Type B pancreatic cell (in vitro differentiated cells): ENCODE measurements around the gene CHN1. TPM values are rescaled to one million over a fixed set of nuclear protein-coding genes. Genes with fewer than 3 reads are reported as not detected.

Experiments
- DNase-seq: peaks from one replicate; pipeline ENCODE4 v3.0.0; 2021; ENCODE audit warnings: mixed read lengths; ENCODE audit not compliant: unreplicated experiment; ENCODE audit errors: extremely low spot score
- H3K27ac Mint-ChIP-seq: 2 replicates; pipeline ENCODE4 v1.8.0; 2021; ENCODE audit warnings: mild to moderate bottlenecking, mixed read lengths
- H3K27me3 Mint-ChIP-seq: 2 replicates; pipeline ENCODE4 v1.8.0; 2021; ENCODE audit warnings: mixed read lengths
- H3K36me3 Mint-ChIP-seq: 2 replicates; pipeline ENCODE4 v1.8.0; 2021; ENCODE audit warnings: mixed read lengths
- H3K4me1 Mint-ChIP-seq: one replicate; pipeline ENCODE4 v1.8.0; 2021; ENCODE audit warnings: mixed read lengths; ENCODE audit not compliant: unreplicated experiment
- H3K4me3 Mint-ChIP-seq: 2 replicates; pipeline ENCODE4 v1.8.0; 2021; ENCODE audit warnings: mild to moderate bottlenecking, mixed read lengths
- H3K9me3 Mint-ChIP-seq: 2 replicates; pipeline ENCODE4 v1.8.0; 2021; ENCODE audit warnings: mixed read lengths
- CTCF ChIP-seq: fragments of 200-600 bp; sonication (generic); conservative IDR thresholded peaks from 2 replicates; pipeline ENCODE4 v1.5.0; 2021; ENCODE audit warnings: antibody characterized with exemption, mild to moderate bottlenecking
- total RNA-seq: library from RNA; stranded (reverse); gene quantifications from 2 replicates; pipeline ENCODE4 v1.2.1, GENCODE V29; 2021; ENCODE audit warnings: low replicate concordance

Gene CHN1
- total RNA-seq, 1 donor from 2014 or later: 24.0 TPM

- no peak for DNase-seq
- TF ChIP-seq CTCF: no peak
- Mint-ChIP-seq H3K9me3 (no peaks in the 10 kb centered on the region), H3K4me1 (no peaks in the 10 kb centered on the region), H3K27me3 (no peaks in the 10 kb centered on the region), H3K27ac (no peak overlapping the region), H3K36me3 (no peaks in the 10 kb centered on the region), H3K4me3 (no peak overlapping the region)
These were observed 169.4 kb downstream of the CHN1 start for GRCh38 chr2:174835797-174836255.

GRCh38 chr2:174833737-174834136, 171.4 kb downstream of the CHN1 start:
- DNase-seq: no peak
- no peaks in the 10 kb centered on the region for H3K9me3 Mint-ChIP-seq
- no peak overlapping the region for H3K27ac Mint-ChIP-seq
- H3K27me3 Mint-ChIP-seq: no peaks in the 10 kb centered on the region
- peaks cover 5% of the 10 kb centered on the region for H3K4me1 Mint-ChIP-seq
- no peak for TF ChIP-seq CTCF
- no peak overlapping the region for H3K4me3 Mint-ChIP-seq
- no peaks in the 10 kb centered on the region for H3K36me3 Mint-ChIP-seq

- Mint-ChIP-seq H3K27ac (no peak overlapping the region), H3K4me1 (peaks cover 28% of the 10 kb centered on the region), H3K36me3 (peaks cover 3% of the 10 kb centered on the region), H3K9me3 (peaks cover 4% of the 10 kb centered on the region), H3K27me3 (no peaks in the 10 kb centered on the region), H3K4me3 (no peak overlapping the region)
- no peak for TF ChIP-seq CTCF
- DNase-seq: no peak
These were observed 174.6 kb downstream of the CHN1 start for GRCh38 chr2:174830561-174830960.

GRCh38 chr2:174829550-174829949, 175.6 kb downstream of the CHN1 start:
- peaks cover 4% of the 10 kb centered on the region for H3K9me3 Mint-ChIP-seq
- H3K4me1 Mint-ChIP-seq: peaks cover 28% of the 10 kb centered on the region
- DNase-seq: no peak
- H3K27me3 Mint-ChIP-seq: no peaks in the 10 kb centered on the region
- no peak for TF ChIP-seq CTCF
- no peak overlapping the region for H3K4me3 Mint-ChIP-seq
- H3K27ac Mint-ChIP-seq: no peak overlapping the region
- H3K36me3 Mint-ChIP-seq: peaks cover 3% of the 10 kb centered on the region

- peak overlapping the region; percentile 74 for H3K4me3 Mint-ChIP-seq
- H3K4me1 Mint-ChIP-seq: peaks cover 33% of the 10 kb centered on the region
- H3K27ac Mint-ChIP-seq: peak overlapping the region; percentile 95
- no peaks in the 10 kb centered on the region for H3K27me3 Mint-ChIP-seq
- no peak for DNase-seq
- H3K36me3 Mint-ChIP-seq: peaks cover 6% of the 10 kb centered on the region
- peaks cover 4% of the 10 kb centered on the region for H3K9me3 Mint-ChIP-seq
- no peak for TF ChIP-seq CTCF
These were observed 177.5 kb downstream of the CHN1 start for GRCh38 chr2:174827371-174828369.
